LNCAP (cell line): ENCODE results near the gene DNMBP.

Experiments used
- TF ChIP-seq, protein P1 (sequence below): fragments of 450-650 bp; IDR thresholded peaks from 2 replicates; pipeline ENCODE4 v1.5.1; 2017; ENCODE audit warnings: mild to moderate bottlenecking

The DNMBP gene

DNA sequence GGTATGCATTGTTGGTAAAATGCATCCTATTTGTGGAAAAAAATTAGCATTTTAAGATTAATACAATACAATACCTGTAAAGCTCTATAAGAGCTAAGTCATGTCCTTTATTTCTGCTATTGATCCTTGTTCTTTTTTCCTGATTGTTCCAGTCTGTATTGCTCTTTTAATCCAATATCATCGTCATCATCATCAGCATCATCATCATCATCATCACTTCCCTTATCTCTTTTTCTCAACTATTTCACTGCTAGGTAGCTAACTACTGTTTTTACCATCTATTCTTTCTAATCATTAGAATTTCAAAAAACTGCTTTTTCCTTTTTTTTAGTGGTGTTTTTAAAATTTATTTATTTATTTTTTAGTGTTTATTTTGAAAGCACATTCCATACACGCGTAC, 156.1 kb downstream of the DNMBP start:
- TF ChIP-seq, protein P1, sequence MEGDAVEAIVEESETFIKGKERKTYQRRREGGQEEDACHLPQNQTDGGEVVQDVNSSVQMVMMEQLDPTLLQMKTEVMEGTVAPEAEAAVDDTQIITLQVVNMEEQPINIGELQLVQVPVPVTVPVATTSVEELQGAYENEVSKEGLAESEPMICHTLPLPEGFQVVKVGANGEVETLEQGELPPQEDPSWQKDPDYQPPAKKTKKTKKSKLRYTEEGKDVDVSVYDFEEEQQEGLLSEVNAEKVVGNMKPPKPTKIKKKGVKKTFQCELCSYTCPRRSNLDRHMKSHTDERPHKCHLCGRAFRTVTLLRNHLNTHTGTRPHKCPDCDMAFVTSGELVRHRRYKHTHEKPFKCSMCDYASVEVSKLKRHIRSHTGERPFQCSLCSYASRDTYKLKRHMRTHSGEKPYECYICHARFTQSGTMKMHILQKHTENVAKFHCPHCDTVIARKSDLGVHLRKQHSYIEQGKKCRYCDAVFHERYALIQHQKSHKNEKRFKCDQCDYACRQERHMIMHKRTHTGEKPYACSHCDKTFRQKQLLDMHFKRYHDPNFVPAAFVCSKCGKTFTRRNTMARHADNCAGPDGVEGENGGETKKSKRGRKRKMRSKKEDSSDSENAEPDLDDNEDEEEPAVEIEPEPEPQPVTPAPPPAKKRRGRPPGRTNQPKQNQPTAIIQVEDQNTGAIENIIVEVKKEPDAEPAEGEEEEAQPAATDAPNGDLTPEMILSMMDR = no peak

DNA sequence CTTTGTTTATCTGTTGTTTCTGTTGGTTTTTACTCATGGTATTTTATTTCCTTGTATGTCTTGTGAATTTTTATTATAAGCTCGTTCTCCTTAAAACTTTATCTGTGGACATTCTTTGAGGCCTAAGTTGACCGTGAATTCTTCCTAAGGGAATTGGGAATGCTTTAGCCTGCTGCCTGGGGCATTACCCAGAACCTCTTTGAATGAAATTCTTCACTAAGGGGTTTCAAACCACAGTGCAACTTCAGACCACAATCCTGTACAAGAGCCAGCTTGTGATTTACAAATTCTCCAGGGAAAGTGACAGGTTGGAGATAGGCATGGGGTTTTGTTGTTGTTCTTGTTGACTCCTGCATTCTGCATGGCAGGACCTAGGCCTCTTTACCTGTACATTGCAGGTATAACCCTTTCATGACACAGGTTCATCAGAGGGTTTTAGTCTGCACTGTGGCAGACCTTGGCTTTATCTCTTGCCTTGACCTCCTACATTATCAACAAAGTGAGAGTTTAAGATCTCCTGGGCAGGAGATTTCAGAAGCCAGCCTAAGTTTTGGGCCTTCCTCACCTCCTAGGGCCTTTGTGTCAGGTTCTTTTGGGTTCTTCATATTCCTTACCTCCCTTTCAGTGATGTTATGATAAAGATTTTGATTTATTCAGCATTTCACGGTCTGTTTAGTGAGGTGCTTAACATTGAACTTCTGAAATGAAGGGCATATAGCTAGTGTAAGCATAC, 157.1 kb downstream of the DNMBP start:
- TF ChIP-seq, protein P1 = no peak

DNA sequence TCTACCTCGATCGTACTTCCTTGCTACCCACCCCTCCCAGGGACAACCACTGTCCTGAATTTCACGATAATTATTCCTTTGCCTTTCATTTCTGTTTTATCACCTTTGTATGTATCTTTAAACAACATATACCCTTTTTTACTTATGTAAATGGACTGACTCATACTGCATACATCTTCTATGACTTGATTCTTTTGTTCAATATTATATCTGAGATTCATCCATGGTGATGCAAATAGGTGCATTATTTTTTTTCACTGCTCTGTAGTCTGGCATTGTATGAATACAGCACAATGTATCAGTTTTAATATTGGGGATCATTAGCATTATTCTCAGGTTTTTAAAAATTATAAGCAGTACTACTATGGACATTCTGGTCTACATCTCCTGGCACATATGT, 157.9 kb downstream of the DNMBP start:
- TF ChIP-seq, protein P1 = no peak

DNA sequence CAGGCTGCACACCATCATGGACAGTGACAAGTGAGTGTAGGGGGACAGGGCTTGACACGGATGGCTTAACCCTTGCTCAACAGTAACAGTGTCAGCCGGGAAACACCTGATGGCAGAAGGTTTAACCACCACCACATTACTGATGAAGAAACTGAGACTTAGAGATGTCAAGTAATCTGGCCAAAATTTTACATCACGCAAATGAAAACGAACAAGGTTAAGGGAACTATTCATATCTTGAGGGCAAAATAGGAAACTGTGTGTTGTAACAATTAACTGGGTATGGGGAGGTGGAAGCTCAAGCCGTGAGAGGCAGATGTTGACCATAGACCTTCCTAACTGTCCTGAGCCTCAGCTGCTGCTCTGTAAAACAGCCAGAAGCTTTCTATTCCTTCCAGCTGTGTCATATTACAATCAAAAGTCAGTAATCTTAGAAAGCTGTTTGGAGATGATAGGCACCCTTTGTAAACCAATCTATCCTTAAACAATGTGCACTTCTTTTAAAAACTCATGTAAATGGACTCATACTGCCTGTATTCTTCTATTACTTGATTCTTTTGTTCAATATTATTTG, 158.9 kb downstream of the DNMBP start:
- TF ChIP-seq, protein P1 = no peak

DNA sequence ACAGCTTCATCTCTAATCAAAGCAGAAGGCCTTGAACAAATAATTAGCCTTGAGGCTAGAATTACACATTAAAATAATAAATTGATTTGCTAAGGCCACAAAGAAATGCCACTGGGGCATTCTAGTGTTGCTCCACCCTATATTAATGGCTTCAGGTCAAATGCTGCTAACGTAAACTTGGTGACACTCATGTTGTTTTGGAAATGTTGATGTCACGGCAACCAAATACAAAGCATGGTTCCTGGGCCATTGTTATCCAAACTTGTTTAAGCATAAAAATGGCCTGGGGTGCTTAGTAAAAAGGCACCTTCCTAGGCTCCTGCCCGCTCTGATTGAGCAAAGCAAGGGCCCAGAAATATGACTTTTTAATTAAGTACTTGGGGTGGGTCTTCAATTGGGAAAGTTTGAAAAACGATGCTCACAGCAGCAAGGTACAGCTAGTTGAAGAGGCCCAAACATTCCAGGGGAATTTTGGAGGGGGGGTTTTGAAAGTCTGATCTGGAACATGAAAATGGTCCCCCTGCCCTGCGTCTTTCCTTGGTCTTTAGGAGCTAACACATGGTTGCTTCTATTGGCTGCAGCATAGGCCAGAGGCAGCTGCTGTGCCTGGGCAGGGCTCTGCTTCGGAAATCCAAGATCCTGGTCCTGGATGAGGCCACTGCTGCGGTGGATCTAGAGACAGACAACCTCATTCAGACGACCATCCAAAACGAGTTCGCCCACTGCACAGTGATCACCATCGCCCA, 159.6 kb downstream of the DNMBP start:
- TF ChIP-seq, protein P1 = no peak

DNA sequence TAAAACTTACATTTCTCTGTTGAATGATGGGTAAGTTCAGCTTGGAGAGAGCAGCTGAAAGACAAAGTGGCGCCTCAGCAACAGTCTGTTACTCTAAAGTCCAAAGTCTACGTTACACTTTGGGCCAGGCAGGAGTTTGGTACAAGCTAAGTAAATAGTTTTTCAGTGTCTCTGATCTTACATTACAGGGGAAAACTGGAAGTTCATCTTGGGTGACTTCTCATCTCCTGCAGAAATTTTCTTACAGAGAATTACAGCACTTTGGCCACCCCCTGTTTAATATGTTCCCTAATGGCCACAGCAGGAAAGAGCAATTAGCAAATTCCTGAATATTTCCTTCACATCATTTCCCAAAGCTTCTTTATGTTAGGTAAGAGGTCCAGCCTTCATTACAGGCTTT, 160.2 kb downstream of the DNMBP start:
- TF ChIP-seq, protein P1 = no peak

DNA sequence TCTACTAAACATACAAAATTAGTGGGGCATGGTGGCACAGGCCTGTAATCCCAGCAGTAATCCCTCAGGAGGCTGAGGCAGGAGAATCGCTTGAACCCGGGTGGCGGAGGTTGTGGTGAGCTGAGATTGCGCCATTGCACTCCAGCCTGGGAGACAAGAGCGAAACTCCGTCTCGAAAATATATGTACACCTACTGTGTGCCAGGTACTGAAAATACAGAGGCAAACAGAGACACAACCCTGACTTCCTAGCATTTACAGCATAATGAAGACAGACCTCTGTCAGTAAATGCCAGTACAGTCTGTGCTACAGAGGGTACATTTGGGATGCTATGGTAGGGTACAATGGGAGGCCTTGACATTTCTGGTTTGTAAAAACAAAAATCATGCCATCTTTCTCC, 160.7 kb downstream of the DNMBP start:
- TF ChIP-seq, protein P1 = no peak
